GM19324 (cell line): ENCODE measurements around the gene RNF150.
"Not testable (repeated sequence)": the region's sequence is repeated elsewhere in the genome, so short reads cannot be mapped to it uniquely, and the experiment has no call there.

Experiments
- ATAC-seq: cut with Tn5 transposase; IDR thresholded peaks from one replicate; pipeline ENCODE4 v1.9.1; 2021; ENCODE audit warnings: mild to moderate bottlenecking, moderate library complexity; ENCODE audit not compliant: unreplicated experiment, low FRiP score

The RNF150 gene

GRCh38 chr4:140841186-140841585 is 292.1 kb downstream of the RNF150 start:
- ATAC-seq: no peak

GRCh38 chr4:140839888-140840790 is 293.1 kb downstream of the RNF150 start:
- no peak for ATAC-seq

- ATAC-seq: no peak
Measured at GRCh38 chr4:140839406-140839805, 293.9 kb downstream of the RNF150 start.

- no peak for ATAC-seq
Measured at GRCh38 chr4:140837736-140838135, 295.5 kb downstream of the RNF150 start.

- no peak for ATAC-seq
Measured at GRCh38 chr4:140834839-140835495, 298.3 kb downstream of the RNF150 start.

GRCh38 chr4:140833280-140833679 is 300.0 kb downstream of the RNF150 start:
- no peak for ATAC-seq

- peak; percentile 88 for ATAC-seq
Measured at GRCh38 chr4:140829825-140830224, 303.4 kb downstream of the RNF150 start.

GRCh38 chr4:140826701-140827027 is 306.6 kb downstream of the RNF150 start:
- peak; percentile 51 for ATAC-seq

GRCh38 chr4:140820520-140820919 is 312.7 kb downstream of the RNF150 start:
- not testable (repeated sequence) for ATAC-seq

- no peak for ATAC-seq
Measured at GRCh38 chr4:140819610-140820009, 313.7 kb downstream of the RNF150 start.

GRCh38 chr4:140818433-140818832 is 314.8 kb downstream of the RNF150 start:
- ATAC-seq: no peak

- no peak for ATAC-seq
Measured at GRCh38 chr4:140816806-140817510, 316.3 kb downstream of the RNF150 start.

- ATAC-seq: no peak
Measured at GRCh38 chr4:140813804-140814203, 319.5 kb downstream of the RNF150 start.

- no peak for ATAC-seq
Measured at GRCh38 chr4:140812916-140813315, 320.4 kb downstream of the RNF150 start.

GRCh38 chr4:140811429-140811828 is 321.8 kb downstream of the RNF150 start:
- no peak for ATAC-seq

- not testable (repeated sequence) for ATAC-seq
Measured at GRCh38 chr4:140810591-140811169, 322.6 kb downstream of the RNF150 start.
